ENCODE results near the gene PARD3. TPM values are rescaled to one million over a fixed set of nuclear protein-coding genes. Genes with fewer than 3 reads are reported as not detected.

The PARD3 gene
- total RNA-seq, 2 donors from 2014 or later = 23.1 to 29.7 TPM

DNA sequence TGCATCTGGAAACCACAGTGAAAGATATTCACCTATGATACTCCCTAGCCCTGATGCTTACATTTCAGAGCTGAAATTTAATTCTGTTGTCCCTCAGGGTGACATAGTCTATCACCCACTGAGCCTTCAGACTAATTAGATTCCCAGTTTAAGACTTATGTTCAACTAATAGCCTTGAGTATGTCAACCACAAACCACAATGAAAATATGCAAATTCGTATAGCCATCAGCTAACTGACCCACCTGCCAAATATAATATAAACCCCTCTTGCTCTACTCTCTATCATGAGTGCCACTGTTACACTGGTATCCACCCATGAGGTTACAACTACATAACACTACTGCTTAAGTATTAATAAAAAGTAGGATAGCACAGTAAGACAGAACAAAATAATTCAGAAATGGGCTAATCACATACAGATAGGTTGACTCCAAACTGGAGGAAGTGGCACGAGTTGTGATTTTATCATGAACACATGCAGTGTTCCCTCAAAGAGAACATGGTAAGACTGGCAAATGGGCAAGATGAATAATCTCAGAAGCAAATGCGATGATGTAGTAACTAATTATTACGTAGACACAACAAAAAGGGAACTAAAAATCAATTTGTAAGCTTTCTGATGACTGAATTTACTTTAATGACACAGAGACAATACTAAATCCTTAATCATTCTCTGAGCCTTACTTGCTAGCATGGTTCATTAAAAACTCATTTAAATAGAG is 290.6 kb downstream of the PARD3 start:
- no peak for DNase-seq
- intact Hi-C loops (cut with DNase I) = no loop called here
- no peak for ATAC-seq

DNA sequence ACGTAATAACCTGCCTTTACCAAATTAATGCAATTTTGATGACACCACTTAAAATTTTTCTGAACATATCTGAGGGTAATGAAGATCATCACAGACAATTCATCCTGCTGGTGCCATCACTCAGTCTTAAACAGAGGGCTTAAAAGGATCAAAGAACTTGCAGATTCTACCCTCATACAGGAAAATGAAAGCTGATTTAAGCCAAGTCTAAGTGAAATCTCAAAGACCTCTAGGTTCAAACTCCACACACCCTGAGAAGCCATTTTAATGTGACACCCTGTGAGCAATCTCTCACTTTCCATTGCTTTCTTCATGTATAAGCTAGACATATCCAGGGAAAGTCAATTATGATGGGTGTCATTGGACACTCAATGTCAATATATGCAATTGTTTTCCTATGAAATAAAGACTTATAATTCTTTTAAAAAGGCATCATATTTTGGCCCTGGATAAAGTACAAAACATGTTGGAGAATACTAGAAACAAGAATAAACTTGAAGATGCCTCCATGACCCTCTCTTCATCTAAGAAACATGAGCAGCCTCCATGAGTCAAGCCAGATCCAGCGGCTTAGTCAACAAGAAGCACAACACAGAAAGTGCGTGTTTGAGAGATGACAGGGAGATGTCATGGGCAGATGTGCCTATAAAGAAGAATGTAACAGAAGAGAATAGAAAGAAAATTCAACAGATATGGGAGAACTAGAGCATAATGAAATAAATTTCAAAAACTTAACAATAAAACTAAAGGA is 291.9 kb downstream of the PARD3 start:
- ATAC-seq (no peak), DNase-seq (no peak)

DNA sequence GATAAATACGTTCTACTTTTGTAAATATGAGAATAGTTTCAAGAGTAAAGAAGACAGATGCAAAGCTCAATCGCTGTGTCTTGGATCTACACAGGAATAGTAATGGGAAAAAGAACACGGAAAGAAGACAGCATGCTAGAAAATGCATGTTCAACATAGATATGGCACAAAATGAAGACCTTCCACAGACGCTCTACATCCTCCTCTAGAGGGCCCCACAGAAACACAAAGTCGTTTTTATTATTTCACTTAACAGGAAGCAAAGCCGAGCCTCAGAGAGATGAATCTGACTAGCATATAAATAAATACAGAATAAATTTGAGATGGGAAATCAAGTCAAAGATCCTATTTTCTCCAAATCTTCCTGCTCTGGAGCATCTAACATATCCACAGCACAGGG is 292.6 kb downstream of the PARD3 start:
- DNase-seq (no peak), ATAC-seq (no peak)
- intact Hi-C loops (cut with DNase I) = no loop called here

More for the DNA sequence above, 291.9 kb downstream of the PARD3 start:
- intact Hi-C loops (cut with DNase I) = no loop called here

DNA sequence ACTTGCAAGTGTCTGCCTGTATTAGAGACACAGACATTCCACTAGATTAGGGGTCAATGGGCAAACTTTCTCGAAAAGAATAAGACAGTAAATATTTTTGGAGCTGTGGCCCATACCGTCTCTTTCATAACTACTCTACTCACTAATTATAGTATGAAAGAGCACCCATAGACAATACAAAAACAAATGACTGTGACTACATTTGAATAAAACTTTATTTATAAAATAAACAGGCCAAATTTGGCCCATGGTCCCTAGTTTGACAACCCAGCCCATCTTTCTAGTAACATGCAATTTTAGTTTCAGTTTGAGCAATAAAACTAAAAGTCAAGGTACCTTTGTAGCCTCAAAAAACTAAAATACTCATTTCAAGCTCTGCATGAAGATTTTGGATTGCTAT is 294.6 kb downstream of the PARD3 start:
- intact Hi-C loops (cut with DNase I) = no loop called here
- ATAC-seq = no peak
- no peak for DNase-seq

DNA sequence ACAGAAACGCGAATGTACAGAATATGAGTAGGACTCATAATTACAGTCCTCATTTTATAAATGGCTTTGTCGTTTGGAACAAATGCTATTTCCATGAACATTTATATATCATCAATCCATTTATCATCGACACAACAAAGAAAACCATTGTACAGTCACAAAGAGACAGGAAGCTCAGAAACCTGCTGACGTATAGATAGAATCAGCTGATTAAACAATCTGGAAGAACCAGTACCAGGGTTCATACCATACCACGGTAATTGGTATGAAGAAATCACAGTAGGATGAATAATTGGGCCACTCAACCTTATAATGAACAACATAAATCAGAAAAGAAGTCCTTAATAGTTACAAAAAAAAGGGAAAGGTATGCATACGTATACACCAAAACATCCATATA is 295.0 kb downstream of the PARD3 start:
- no peak for DNase-seq
- intact Hi-C loops (cut with DNase I) = no loop called here
- ATAC-seq = no peak

DNA sequence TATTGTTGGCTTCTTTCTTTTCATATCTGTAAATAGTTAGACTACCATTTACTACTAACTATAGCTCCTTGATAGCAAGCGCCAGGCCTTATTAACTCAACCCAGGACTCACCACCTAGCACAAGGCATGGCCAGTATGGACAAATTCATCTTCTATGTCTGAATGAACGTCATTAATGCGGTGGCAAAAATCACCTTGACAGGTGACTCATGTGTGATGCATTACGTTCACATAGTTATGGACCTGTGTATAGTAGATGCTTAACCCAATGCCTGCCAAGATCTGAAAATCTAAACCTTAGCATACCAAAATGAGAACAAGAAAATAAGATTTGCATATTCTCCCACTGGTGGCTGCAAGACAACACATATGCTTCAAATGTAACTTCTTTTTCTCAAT is 300.8 kb downstream of the PARD3 start:
- DNase-seq = no peak
- no peak for ATAC-seq
- intact Hi-C loops (cut with DNase I) = no loop called here

DNA sequence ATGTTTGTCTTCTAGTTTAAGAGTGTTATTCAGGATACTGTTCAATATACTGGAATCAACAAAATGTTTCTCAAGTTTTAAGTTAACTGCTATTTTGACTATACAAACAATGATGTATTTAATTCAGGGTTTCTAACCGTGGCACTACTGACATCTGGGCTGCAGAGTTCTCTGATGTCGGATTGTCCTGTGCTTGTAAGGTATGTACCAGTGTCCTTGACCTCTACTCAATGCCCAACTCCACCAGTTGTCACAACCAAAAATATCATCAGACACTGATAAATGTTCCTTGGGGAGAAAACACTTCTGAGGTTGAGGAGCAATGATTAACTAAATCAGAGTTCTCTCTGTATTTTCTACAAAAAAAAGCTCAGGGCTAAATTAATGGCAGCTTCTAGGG is 301.5 kb downstream of the PARD3 start:
- DNase-seq (no peak), ATAC-seq (no peak)
- intact Hi-C loops (cut with DNase I) = no loop called here

DNA sequence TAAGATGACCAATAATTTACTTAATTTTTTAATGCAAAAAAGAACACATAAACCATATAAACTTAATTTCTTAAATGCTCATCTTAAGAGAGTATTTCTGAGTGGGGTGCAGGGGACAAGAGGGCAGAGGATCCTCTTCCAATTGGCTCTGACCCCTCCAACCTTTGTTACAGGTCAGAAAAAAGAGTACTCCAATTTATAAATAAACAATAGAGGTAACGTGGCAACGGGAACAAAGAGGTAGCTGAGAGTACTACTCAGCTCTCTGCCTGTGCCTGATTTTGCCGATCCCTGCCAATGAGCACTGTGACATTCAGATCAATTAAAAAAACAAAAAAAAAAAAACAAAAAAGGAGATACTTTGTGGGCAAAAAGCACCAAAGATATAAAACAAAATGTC is 307.9 kb downstream of the PARD3 start:
- DNase-seq (no peak), ATAC-seq (no peak)
- intact Hi-C loops (cut with DNase I) = no loop called here

DNA sequence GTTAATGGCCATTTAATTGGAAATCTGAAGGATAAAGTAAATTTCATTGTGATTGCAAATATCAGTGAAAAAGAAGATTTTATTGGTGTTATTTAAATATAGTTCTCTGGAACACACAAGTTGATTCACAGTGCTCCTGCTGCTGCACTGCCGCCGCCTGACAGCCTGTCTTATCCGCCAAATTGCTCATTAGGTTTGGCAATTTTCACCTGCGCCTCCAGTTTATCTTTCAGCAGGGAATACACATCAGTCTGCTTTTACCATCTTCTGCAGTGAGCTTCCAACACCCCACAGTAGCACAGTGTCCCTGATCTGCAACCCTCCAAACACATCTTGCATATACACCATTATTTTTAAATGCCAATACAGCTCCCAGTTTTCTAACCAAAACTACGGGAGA is 308.3 kb downstream of the PARD3 start:
- ATAC-seq = no peak
- intact Hi-C loops (cut with DNase I) = no loop called here
- no peak for DNase-seq

DNA sequence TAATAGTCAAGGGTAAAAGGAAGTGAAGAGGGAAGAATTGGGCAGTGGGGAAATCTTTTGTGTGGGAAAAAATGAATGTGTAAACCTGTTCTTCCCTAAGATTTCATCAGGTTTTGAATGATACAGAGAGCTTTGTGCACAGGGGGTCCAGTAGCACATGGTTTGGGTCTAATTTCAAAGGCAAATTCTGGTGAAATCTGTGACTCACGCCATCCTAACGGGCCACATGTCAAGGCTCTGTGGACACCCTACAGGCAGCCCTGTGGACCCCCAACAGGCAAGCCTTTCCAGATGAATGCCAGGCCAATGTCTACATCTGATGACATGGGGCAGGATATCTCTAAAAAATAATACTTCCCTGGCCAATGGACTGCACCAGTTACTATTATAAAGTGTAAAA is 309.8 kb downstream of the PARD3 start:
- ATAC-seq (no peak), DNase-seq (no peak)
- intact Hi-C loops (cut with DNase I) = no loop called here

DNA sequence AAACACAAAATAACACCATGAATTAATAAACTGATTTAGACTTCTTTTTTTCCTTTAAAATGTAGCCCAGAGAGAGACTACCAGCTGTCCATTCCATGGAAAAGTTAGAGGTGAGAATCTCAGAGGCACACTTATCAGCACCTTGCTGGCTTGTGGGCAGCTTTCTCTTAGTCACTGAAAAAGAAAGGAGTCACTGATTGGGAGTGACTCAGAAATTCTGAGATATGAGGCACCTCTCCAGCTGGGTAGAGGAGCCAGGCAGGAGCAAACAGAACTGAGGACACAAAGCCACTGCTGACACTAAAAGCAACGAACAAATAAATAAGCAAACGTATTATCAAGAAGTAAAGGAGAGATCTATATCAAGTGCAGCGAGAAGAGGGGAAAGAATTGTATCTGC is 310.6 kb downstream of the PARD3 start:
- DNase-seq = no peak
- intact Hi-C loops (cut with DNase I) = no loop called here
- ATAC-seq = peak in 1 of 2 donors; percentile 95

DNA sequence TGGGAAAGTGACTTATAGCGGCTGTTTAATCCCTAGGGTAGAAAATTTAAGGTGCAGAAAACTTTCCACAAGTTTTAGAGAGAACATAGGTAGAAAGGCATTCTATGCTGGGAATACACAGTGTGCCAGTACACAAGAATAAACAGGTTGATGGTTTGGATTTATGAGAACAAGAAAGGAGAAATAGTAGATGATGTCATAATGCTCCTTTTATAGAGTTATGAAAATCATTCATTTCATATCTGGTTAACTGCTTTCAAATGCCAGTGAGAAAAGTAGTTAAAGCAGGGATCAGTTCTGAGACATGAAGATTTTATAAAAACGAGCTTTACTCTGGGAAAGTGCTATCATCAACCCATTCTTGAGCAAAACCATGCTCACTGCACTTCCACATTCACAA is 311.4 kb downstream of the PARD3 start:
- no peak for ATAC-seq
- DNase-seq = no peak
- intact Hi-C loops (cut with DNase I) = no loop called here

DNA sequence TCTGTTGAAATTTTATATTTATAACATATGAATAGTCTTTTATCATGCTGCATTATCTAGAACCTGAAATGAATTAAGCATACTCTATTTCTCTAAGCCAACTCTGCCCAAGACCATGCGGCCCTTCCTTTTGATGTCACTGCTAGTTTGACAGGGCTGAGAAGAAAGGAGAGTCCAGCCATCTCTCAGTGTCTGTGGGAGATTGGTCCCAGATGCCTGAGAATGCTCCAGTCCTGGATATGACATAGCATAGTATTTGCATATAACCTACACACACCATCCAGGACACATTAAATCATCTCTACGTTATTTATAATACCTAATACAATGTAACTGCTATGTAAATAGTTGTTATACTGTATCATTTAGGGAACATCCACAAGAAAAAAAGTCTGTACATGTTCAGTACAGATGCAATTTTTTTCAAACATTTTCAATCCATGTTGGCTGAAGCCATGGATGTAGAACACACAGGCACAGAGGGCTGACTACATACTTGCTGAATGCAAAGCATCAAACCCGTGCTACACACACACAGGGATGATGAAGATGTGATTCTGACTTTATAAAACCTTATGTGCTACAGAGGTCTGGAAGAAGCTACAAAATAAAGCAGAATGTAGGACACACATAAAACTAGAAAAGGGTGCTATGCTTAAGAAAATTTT is 315.4 kb downstream of the PARD3 start:
- DNase-seq (no peak), ATAC-seq (no peak)
- intact Hi-C loops (cut with DNase I) = no loop called here

DNA sequence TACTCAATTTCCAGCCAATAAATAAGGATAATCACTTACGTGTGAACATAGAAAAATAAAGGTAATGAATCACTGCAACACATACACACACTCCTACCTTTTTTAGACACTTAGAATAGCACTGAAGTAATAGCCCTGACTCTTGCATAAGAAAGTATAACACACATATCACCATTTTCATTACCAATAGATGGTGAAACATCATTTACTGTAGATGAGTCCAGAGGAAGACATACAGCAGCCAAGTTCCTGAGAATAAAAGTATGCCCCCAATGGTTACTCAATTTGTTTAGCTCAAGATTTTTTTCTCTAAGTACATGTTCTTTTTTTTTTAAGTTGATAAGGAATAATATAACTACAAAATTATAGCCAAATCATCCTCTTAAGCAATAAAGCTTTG is 316.3 kb downstream of the PARD3 start:
- intact Hi-C loops (cut with DNase I) = no loop called here
- ATAC-seq (peak in 1 of 2 donors; percentile 38), DNase-seq (no peak)

DNA sequence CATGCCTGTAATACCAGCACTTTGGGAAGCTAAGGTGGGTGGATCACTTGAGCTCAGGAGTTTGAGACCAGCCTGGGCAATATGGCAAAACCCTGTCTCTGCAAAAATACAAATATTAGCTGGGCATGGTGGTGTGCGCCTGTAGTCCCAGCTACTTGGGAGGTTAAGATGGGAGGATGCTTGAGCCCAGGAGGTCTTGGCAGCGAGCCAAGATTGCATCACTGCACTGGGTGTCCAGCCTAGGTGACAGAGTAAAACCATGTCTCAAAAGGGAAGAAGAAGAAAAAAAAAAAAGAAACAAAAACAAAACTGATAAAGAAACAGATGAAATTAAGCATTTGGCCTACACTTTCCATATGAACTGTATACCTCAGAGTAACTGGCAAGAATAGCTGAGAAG is 319.2 kb downstream of the PARD3 start:
- no peak for ATAC-seq
- DNase-seq = no peak
- intact Hi-C loops (cut with DNase I) = no loop called here

DNA sequence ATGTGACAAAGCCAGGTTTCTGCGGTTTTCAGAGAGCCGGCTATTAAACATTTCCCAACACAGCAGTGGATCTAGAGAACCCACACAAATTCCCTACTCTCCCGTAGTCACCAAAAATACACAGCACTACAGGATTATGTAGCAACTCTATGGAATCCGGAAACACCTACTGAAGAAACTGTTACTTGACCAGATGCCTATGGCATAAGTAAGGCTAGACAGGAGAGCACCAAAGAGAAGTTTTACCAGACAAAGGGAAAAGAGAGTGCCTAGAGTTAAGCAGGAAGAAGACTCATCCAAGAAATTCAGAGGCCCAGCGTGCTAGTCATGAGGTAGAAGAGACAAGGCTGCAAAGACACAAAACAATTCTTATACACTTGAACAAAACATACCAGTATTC is 321.1 kb downstream of the PARD3 start:
- intact Hi-C loops (cut with DNase I) = no loop called here
- ATAC-seq (no peak), DNase-seq (no peak)

DNA sequence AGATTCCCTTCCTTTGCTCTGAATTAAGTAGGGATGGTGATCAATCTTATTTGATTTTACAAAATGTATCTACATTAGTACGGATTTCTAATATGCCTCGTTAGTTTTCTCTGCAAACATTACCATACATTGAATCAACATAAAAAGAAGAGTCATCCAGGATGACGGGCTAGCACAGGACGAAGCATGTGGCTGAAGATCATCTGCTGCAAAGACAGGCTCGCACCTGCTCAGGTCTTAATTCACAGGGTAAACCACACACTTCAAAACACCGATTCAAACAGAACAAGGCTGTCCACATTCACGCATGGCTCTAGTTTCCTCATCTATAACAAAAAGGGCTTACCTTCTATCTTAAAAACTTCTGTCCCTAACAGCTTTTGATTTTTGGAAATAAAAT is 323.0 kb downstream of the PARD3 start:
- DNase-seq (no peak), ATAC-seq (no peak)
- intact Hi-C loops (cut with DNase I) = no loop called here

DNA sequence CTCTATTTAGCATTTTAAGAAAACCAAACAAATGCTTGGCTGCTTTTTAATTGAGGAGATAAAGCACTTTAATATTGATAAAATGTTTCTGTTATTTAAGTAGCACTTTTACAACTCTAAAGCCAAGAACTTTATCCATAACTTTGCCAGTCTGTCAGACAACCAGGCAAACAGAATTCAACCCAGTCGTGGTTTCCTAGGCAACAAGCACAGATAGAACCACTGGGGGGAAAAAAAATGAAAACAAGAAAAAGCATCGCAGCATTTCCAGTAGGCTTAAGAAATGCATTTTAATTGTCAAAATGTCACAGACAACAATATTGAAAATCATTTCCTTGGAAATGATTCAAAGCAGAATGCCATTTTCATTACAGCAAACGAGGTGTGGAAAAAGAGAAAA is 323.4 kb downstream of the PARD3 start:
- no peak for DNase-seq
- intact Hi-C loops (cut with DNase I) = no loop called here

DNA sequence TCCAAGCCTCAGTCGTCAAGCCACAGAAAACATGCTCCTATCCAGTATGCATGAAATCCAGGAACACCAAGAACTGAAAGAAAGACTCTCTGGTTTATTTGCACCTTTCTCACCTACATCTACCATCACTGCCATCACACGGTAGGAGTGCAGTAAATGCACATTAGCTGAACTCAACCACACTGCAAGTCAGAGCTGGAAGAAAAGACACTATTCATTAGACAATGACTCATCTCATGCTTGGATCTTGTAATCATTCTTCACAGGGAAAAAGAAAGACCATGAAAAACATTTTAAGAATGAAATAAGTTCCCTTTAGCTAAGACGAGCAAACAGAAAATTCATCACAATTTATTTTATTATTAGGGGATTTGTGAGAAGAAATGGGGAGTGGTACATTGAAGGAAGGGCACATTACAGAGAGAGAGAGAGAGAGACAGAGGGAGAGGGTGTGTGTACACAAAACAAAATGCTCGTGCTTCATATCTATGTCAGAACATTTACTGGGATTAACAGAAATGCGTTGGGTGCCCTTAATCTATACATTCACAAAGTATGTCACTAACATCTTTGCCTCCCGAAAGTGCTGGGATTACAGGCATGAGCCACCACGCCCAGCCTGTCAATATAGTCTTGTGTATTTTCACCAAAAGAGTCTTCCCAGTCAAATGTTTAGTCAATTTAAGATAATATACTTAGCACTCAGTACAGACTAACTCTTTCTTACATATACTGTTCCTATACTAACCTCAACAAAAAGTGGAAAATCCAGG is 324.9 kb downstream of the PARD3 start:
- DNase-seq (no peak), ATAC-seq (peak in 1 of 2 donors; percentile 64)
- intact Hi-C loops (cut with DNase I) = no loop called here

More for the DNA sequence above, 323.4 kb downstream of the PARD3 start:
- no peak for ATAC-seq

DNA sequence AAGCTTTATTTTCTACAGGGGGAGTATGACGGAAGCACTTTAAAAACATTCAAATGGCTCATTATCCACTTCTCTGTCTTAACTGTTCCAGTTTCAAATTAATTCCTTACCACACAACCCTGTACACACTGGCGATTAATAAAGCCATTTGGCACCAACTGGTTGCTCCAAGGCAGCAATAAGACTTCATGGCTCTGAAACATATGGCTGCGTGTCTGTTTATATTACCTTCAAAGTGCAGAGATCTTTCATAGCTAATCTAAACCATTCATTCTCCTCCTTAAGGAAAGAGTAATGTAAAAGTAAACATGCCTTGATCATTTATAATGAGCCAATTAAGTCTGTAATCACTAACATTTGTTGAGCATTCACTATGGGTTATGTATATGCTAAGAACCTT is 325.7 kb downstream of the PARD3 start:
- intact Hi-C loops (cut with DNase I) = no loop called here
- ATAC-seq (no peak), DNase-seq (no peak)
